Subcutaneous preadipocyte (primary cell): ENCODE data around the gene OR51B6. TPM values are rescaled to one million over a fixed set of nuclear protein-coding genes. Genes with fewer than 3 reads are reported as not detected.

ENCODE experiments used
- small RNA-seq: library from RNA; depleted of rRNA; stranded (forward); fragments of <200 nt; gene quantifications from one replicate; pipeline ENCODE3, GENCODE V24; 2012
- total RNA-seq: library from RNA; depleted of rRNA; stranded (reverse); fragments of >200 nt; gene quantifications from 2 replicates; pipeline ENCODE4 v1.2.3, GENCODE V29; 2012

Gene OR51B6
- total RNA-seq = not detected in 2 replicates

GRCh38 chr11:5351208-5351607, at the start of gene OR51B6:
Gene OR51B6, plus strand, starts transcription at chr11:5351508. Its CDS starts 0 bp downstream, at chr11:5351508.

DNA sequence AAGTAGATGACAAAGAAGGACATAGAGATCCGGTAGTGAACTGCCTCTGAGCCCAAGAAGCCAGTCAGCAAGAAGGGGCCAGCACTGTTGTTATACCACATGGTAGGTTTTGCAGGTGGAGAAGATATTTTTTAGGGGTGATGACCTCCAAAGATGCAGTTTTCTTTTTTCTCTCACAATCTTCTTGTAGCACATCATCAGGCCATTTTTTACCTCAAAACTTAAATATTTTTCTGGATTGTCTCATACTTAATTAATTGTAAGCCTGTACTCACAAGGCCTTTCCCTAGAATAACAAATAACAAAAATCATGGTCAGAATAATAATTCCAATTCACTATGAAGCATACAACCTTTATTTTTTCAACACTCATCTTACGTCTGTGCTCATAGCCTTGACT, 49.5 kb upstream of the OR51B6 start, which contains the start of gene OR51B4:
Gene OR51B4 (minus strand): TSS at position 101 of the 400 bp plus-strand sequence. CDS start 0 bp downstream, at position 101.

GRCh38 chr11:5324197-5324596, 27.1 kb upstream of the OR51B6 start, which contains the start of gene OR51B2:
Gene OR51B2, minus strand, starts transcription at chr11:5324297. Its CDS starts 0 bp downstream, at chr11:5324297.

DNA sequence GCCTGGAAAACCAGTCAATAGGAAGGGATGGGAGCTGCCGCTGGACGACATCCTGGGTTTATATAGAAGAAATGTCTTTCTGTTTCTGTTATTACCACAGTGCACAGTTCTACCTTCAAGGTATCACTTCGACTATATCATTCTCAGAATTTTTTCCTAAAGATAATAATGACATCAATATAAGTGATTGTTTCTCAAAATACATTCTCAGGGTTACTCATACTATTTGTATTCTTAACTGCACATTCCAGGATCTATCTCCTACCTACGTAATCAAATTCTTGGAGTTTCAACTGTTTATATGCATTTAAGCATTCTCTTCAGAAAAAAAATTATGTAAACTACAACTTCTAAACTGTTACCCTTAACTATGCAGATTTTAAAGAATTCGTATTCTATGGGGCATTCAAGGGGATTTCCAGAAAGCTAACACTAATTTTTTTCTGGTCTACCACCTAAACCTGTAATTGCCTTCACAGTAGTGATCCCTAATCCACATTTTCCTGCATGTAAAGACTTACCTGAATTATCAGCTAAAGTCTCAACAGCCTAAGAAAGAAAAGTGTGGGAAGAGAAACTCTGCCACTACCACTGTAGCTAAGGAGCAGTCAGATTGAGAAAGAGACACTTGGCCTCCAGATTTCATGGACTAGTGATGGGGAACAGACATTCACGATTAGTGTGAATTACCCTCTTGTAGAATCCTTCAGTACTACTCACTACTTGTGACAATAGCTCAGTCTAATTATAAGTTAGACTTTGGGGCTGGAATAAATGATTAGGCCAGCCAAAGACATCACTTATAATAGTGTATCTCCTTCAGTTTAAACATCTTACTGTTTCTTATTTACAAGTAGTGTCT, 7.6 kb upstream of the OR51B6 start, which contains the start of gene OR51B5:
Gene OR51B5 (minus strand): TSS at position 51 of the 862 bp plus-strand sequence. CDS start 0 bp downstream, at position 51.

DNA sequence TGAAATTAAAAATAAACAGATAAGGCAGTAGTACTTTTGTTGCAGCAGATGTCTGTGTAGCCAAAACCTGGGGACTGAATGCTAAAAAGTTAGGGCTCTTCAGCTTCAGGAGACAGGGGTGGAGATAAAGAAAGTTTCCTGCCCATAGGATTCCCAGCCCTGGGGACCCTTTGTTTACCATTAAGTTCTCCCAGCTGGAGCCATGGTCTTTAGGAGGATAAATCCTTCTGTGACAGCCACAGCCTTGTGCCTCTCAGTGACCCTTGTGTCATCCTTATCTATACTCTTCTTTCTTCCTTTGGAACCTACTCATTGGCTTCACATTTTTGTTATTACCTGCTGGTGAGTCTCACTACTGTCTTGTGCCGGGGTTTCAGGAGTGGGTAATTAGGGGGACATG, 32.3 kb downstream of the OR51B6 start, which contains the start of gene OR51M1:
Gene OR51M1 (plus strand): TSS at position 237 of the 400 bp plus-strand sequence. CDS start 5,587 bp downstream, outside the sequence.

Small RNA genes within 50 kb of the gene (small RNA-seq; reads per million reads assigned to genes)
- not detected for gene AC104389.3

Other genes with a start within 250 kb of the OR51B6 start
- gene OR52A5, start 213.2 kb upstream of the OR51B6 start, total RNA-seq = not detected in 2 replicates
- gene OR52A1, start 196.8 kb upstream of the OR51B6 start, total RNA-seq = not detected in 2 replicates
- gene OR51V1, start 150.8 kb upstream of the OR51B6 start, total RNA-seq = not detected in 2 replicates
- not detected in 2 replicates for gene HBB, start 124.4 kb upstream of the OR51B6 start, total RNA-seq
- not detected in 2 replicates for gene HBD, start 117.0 kb upstream of the OR51B6 start, total RNA-seq
- gene HBG1, start 101.7 kb upstream of the OR51B6 start, total RNA-seq = not detected in 2 replicates
- not detected in 2 replicates for gene HBG2, start 96.7 kb upstream of the OR51B6 start, total RNA-seq
- not detected in 2 replicates for gene HBE1, start 81.6 kb upstream of the OR51B6 start, total RNA-seq
- gene OR51B4, start 49.6 kb upstream of the OR51B6 start, total RNA-seq = not detected in 2 replicates
- gene OR51B2, start 27.2 kb upstream of the OR51B6 start, total RNA-seq = not detected in 2 replicates
- not detected in 2 replicates for gene OR51B5, start 8.0 kb upstream of the OR51B6 start, total RNA-seq
- gene OR51M1, start 32.3 kb downstream of the OR51B6 start, total RNA-seq = not detected in 2 replicates
- gene OR51Q1, start 70.6 kb downstream of the OR51B6 start, total RNA-seq = not detected in 2 replicates
- gene OR51I1, start 90.0 kb downstream of the OR51B6 start, total RNA-seq = not detected in 2 replicates
- gene OR51I2, start 97.8 kb downstream of the OR51B6 start, total RNA-seq = not detected in 2 replicates
- gene OR52D1, start 137.2 kb downstream of the OR51B6 start, total RNA-seq = not detected in 2 replicates
- not detected in 2 replicates for gene UBQLN3, start 158.4 kb downstream of the OR51B6 start, total RNA-seq
- not detected in 2 replicates for gene UBQLNL, start 165.2 kb downstream of the OR51B6 start, total RNA-seq
- gene OR52H1, start 197.0 kb downstream of the OR51B6 start, total RNA-seq = not detected in 2 replicates
- not detected in 2 replicates for gene OR52B6, start 229.4 kb downstream of the OR51B6 start, total RNA-seq
- gene TRIM6, start 245.1 kb downstream of the OR51B6 start, total RNA-seq = 2.0 and 2.6 TPM in 2 replicates